Right lobe of liver (tissue), 6 donors: ENCODE measurements around the gene PRKAR1A. TPM values are rescaled to one million over a fixed set of nuclear protein-coding genes. Genes with fewer than 3 reads are reported as not detected.
"Not testable (repeated sequence)": the region's sequence is repeated elsewhere in the genome, so short reads cannot be mapped to it uniquely, and the experiment has no call there.

Source experiments
- ATAC-seq, 4 donors: fragments of 200-7000 bp; cut with Tn5 transposase; one replicate each; pipeline ENCODE4 v1.9.1; 2020; ENCODE audit warnings: mild to moderate bottlenecking in 4 of 4, moderate library complexity in 4 of 4
- DNase-seq, 3 donors: peaks; one replicate each; pipeline ENCODE4 v3.0.0-alpha.2; 2020
- H3K27ac ChIP-seq, 3 donors: fragments of 200-600 bp; one replicate each; pipeline ENCODE4 v1.8.0; 2022
- H3K27me3 ChIP-seq, 2 donors: fragments of 200-600 bp; one replicate each; pipeline ENCODE4 v1.8.0; 2022
- H3K36me3 ChIP-seq, 4 donors: fragments of 200-600 bp; sonication (generic) in 1 of 4; one replicate each; pipeline versions ENCODE4 v1.5.1 to v1.8.0; 2017 to 2022; ENCODE audit warnings: control low read depth in 1 of 4
- H3K4me1 ChIP-seq, 4 donors: fragments of 200-600 bp; sonication (generic) in 1 of 4; one replicate each; pipeline versions ENCODE4 v1.5.1 to v1.8.0; 2017 to 2022; ENCODE audit warnings: control low read depth in 1 of 4
- H3K4me3 ChIP-seq, 3 donors: fragments of 200-600 bp; one replicate each; pipeline ENCODE4 v1.8.0; 2022
- H3K9me3 ChIP-seq, 4 donors: fragments of 200-600 bp; sonication (generic) in 1 of 4; one replicate each; pipeline versions ENCODE4 v1.5.1 to v1.8.0; 2017 to 2022; ENCODE audit warnings: control low read depth in 1 of 4
- POLR2A ChIP-seq: fragments of 450-650 bp; IDR thresholded peaks from one replicate; pipeline ENCODE4 v1.6.1; 2017; ENCODE audit warnings: antibody characterized with exemption, mild to moderate bottlenecking
- WGBS: methylation state at CpG from one replicate; pipeline ENCODE4 v1.1.6; 2018; ENCODE audit warnings: low coverage, low lambda C conversion rate; ENCODE audit not compliant: insufficient coverage; ENCODE audit errors: missing lambda C conversion rate; 5-methylcytosine and 5-hydroxymethylcytosine counted together
- intact Hi-C, 2 donors: fragments of 100-400 bp; cut with DNase I; formaldehyde crosslinking; loops; one replicate each; pipeline versions ENCODE4 v1.11.2 to v1.14.1; 2022
- total RNA-seq, 6 experiments: library from RNA; depleted of rRNA in 2 of 6; stranded (reverse); fragments of >200 nt in 2 of 6; fragmentation: NEBNext Ultra II Directional in 3 of 6; extraction: Animal tissue kit (Norgen Biotek cat#: 25700) in 3 of 6; gene quantifications; one replicate each; pipeline versions ENCODE4 v1.1.0 to v1.2.4, GENCODE V29; 2016 to 2023
- TF ChIP-seq, protein P1 (sequence below), 4 donors: fragments of 200-600 bp in 3 of 4; fragments of 450-650 bp in 1 of 4; IDR thresholded peaks; one replicate each; pipeline versions ENCODE4 v1.5.1 to v1.8.0; 2016 to 2022; ENCODE audit warnings: antibody characterized with exemption in 4 of 4, mild to moderate bottlenecking in 2 of 4
- donor health status: DM: no; HTN: yes; CAD: no.
- donor health status: DM: no; HTN: no; CAD: no.
- donor health status: DM: no; HTN: no; CAD: no.
- donor health status: DM: no; HTN: yes; CAD: no.
- donor health status: DM: no; HTN: yes; CAD: no.

Gene PRKAR1A
- total RNA-seq, 6 experiments from 2014 or later: 109 to 172 (median 136) TPM

DNA sequence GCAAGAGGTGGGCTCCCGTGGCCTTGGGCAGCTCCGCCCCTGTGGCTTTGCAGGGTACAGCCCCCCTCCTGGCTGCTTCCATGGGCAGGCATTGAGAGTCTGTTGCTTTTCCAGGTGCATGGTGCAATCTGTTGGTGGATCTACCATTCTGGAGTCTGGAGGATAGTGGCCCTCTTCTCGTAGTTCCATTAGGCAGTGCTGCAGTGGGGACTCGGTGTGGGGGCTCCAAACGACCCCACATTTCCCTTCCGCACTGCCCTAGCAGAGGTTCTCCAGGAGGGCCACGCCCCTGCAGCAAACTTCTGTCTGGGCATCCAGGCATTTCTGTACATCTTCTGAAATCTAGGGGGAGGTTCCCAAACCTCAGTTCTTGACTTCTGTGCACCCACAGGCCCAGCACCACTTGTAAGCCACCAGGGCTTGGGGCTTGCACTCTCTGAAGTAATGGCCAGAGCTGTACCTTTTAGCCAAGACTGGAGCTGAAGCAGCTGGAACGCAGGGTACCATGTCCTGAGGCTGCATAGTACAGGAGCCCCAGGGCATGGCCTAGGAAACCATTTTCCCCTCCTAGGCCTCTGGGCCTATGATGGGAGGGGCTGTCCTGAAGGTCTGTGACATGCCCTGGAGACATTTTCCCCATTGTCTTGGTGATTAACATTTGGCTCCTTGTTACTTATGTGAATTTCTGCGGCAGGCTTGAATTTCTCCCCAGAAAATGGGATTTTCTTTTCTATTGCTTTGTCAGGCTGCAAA lies 6.0 kb downstream of the PRKAR1A start:
- 86% methylated on average over 4 of the region's 9 CpGs for WGBS
- DNase-seq: no peak
- peaks cover 0 to 34% (median 2%) of the 10 kb centered on the region in 4 donors for H3K36me3 ChIP-seq

DNA sequence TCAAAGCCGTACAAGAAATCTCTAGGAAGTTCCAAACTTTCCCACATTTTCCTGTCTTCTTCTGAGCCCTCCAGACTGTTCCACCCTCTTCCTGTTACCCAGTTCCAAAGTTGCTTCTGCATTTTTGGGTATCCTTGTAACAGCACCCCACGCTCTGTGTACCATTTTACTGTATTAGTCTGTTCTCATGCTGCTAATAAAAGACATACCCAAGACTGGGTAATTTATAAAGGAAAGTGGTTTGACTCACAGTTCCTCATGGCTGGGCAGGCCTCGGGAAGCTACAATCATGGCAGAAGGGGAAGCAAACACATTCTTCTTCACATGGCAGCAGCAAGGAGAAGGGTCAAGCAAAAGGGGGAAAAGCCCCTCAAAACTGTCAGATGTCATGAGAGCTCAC lies 6.8 kb downstream of the PRKAR1A start:
- peaks cover 0 to 32% (median 2%) of the 10 kb centered on the region in 4 donors for H3K4me1 ChIP-seq
- H3K27me3 ChIP-seq, H3K4me3 ChIP-seq, H3K9me3 ChIP-seq, intact Hi-C loops, H3K27ac ChIP-seq, ATAC-seq, DNase-seq: not testable (repeated sequence)
- 68% methylated on average over 3 of the region's 3 CpGs for WGBS
- peaks cover 0 to 42% (median 6%) of the 10 kb centered on the region in 4 donors for H3K36me3 ChIP-seq

More for the DNA sequence above, 6.0 kb downstream of the PRKAR1A start:
- H3K27ac ChIP-seq: peak overlapping the region in 1 of 3 donors; percentile 58
- no peaks in the 10 kb centered on the region for H3K9me3 ChIP-seq
- no peak for TF ChIP-seq POLR2A
- TF ChIP-seq, protein P1, sequence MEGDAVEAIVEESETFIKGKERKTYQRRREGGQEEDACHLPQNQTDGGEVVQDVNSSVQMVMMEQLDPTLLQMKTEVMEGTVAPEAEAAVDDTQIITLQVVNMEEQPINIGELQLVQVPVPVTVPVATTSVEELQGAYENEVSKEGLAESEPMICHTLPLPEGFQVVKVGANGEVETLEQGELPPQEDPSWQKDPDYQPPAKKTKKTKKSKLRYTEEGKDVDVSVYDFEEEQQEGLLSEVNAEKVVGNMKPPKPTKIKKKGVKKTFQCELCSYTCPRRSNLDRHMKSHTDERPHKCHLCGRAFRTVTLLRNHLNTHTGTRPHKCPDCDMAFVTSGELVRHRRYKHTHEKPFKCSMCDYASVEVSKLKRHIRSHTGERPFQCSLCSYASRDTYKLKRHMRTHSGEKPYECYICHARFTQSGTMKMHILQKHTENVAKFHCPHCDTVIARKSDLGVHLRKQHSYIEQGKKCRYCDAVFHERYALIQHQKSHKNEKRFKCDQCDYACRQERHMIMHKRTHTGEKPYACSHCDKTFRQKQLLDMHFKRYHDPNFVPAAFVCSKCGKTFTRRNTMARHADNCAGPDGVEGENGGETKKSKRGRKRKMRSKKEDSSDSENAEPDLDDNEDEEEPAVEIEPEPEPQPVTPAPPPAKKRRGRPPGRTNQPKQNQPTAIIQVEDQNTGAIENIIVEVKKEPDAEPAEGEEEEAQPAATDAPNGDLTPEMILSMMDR (IDR thresholded peaks at IDR 0.05): no peak
- peaks cover 0 to 37% (median 5%) of the 10 kb centered on the region in 4 donors for H3K4me1 ChIP-seq
- H3K27me3 ChIP-seq: no peaks in the 10 kb centered on the region
- ATAC-seq: no peak
- no peak overlapping the region for H3K4me3 ChIP-seq
- intact Hi-C loops: no loop called here

GRCh38 chr17:68519911-68520310 lies 7.7 kb downstream of the PRKAR1A start:
- peaks cover 0 to 23% (median 0%) of the 10 kb centered on the region in 4 donors for H3K4me1 ChIP-seq
- DNase-seq: no peak
- no peaks in the 10 kb centered on the region for H3K9me3 ChIP-seq
- peak in 2 of 4 donors; percentile 16 to 28 for ATAC-seq
- peaks cover 4 to 51% (median 10%) of the 10 kb centered on the region in 4 donors for H3K36me3 ChIP-seq
- TF ChIP-seq POLR2A: no peak
- TF ChIP-seq, protein P1 (IDR thresholded peaks at IDR 0.05): no peak
- 91% methylated on average over 1 of the region's 1 CpG for WGBS
- H3K27me3 ChIP-seq: no peaks in the 10 kb centered on the region
- intact Hi-C loops: no loop called here
- H3K27ac ChIP-seq: no peak overlapping the region
- no peak overlapping the region for H3K4me3 ChIP-seq

DNA sequence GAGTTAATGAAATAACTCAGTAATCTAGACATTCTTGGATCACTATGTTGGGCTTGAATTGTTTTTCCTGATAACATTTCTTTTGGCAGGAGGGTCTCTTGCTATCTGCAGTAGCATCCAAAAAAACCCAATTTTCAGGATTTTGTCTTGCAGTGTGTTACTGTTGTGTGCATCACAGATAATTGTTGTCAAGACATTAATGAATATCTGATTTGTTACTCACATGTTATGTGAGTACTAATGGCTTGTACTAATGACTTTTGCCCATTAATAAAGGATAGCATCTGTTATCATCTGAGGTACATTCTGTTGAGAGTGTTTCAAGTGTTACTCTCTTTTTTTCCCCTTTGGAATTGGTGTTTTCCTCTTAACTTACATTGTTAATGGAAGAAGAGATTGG lies 10.0 kb downstream of the PRKAR1A start:
- H3K27me3 ChIP-seq: no peaks in the 10 kb centered on the region
- H3K4me1 ChIP-seq: peaks cover 0 to 26% (median 7%) of the 10 kb centered on the region in 4 donors
- peaks cover 4 to 51% (median 16%) of the 10 kb centered on the region in 4 donors for H3K36me3 ChIP-seq
- DNase-seq (no peak), ATAC-seq (no peak)
- no peak overlapping the region for H3K4me3 ChIP-seq
- no peak overlapping the region for H3K27ac ChIP-seq
- H3K9me3 ChIP-seq: no peaks in the 10 kb centered on the region
- TF ChIP-seq, protein P1 (IDR thresholded peaks at IDR 0.05): no peak
- TF ChIP-seq POLR2A: no peak
- intact Hi-C loops: no loop called here

DNA sequence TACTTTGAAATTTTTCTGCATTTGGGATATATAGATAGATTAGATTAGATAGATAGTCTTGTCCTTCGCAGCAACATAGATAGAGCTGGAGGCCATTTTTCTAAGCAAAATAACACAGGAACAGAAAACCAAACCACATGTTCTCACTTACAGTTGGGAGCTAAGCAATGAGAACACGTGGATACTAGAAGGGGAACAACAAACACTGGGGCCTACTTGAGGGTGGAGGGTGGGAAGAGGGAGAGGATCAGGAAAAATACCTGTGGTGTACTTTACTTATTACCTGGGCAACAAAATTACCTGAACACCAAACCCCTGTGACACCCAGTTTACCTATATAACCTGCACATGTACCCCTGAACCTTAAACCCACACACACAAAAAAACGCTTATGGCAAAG lies 14.3 kb downstream of the PRKAR1A start:
- DNase-seq: no peak
- ATAC-seq: no peak
- H3K27me3 ChIP-seq: no peaks in the 10 kb centered on the region
- no peak for TF ChIP-seq POLR2A
- TF ChIP-seq, protein P1 (IDR thresholded peaks at IDR 0.05): no peak
- H3K36me3 ChIP-seq: peaks cover 8 to 86% (median 35%) of the 10 kb centered on the region in 4 donors
- H3K27ac ChIP-seq: peak overlapping the region in 2 of 3 donors; percentile 24 to 60
- H3K4me1 ChIP-seq: peaks cover 0 to 29% (median 14%) of the 10 kb centered on the region in 4 donors
- 65% methylated on average over 3 of the region's 3 CpGs for WGBS
- intact Hi-C loops: no loop called here
- H3K4me3 ChIP-seq: no peak overlapping the region
- no peaks in the 10 kb centered on the region for H3K9me3 ChIP-seq
